HG02884 (cell line): Measurements from ENCODE around the gene SSTR1.
"Not testable (repeated sequence)": the region's sequence is repeated elsewhere in the genome, so short reads cannot be mapped to it uniquely, and the experiment has no call there.

Experiments
- ATAC-seq: cut with Tn5 transposase; IDR thresholded peaks from one replicate; pipeline ENCODE4 v1.9.1; 2021; ENCODE audit warnings: mild to moderate bottlenecking, moderate library complexity; ENCODE audit not compliant: unreplicated experiment

The SSTR1 gene

GRCh38 chr14:38207736-38208617 lies at the start of gene SSTR1:
SSTR1 (plus strand) TSS chr14:38207904; CDS start chr14:38209390, 1,486 bp downstream.
- ATAC-seq: no peak

DNA sequence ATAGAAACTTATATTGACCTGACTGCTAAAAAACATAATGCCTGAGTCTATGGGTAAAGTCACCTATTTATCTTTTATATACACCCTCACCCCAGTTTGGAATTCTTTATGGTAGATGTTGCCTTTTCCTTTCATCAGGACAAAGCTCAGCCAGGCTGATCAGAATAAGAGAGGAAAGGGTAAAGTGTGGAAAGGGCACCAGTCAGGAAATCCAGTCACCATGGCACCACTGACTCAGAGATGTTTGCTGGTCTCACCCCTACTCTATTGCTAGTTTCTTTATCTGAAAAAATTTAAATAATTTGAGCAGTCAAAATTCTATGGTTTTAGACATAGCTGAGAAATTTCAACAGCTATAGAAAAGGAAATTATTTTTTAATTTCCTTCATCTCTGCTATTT lies 49.2 kb upstream of the SSTR1 start:
- ATAC-seq: no peak

DNA sequence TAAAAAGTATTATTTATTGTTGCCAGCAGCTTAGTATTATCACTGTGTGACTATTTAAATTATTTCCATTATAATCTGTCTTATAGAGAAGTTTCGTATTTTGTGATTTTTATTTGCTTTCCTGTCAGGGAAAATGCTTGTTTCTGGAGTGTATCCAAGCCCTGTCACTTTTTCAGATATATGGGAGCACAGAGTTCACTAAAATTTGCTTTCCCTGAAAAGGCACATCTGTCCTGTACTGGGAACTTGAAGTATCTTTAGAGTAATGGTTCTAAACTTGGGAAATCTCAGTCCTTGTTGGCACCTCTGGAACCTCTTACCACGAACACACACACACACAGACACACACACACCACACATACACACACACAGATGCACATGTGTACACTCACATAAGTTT lies 39.3 kb upstream of the SSTR1 start:
- ATAC-seq: no peak

DNA sequence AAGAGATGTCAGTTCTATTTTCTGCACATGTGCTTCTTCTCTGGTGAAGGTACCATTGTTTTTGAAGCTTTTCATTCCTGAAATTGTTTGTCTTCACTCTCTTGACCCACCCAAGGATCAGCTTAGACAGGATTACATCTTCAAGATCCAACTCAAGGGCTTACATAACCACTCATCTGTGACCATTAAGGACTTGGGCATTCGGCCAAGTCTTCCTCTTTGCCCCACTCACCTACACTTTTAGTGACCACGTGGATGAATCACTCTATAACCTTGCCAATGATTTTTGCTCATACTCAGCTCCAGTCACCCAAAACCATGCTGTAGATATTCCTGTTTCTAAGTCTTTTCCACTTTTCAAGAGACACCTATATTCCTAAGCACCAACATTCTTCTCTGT lies 36.5 kb upstream of the SSTR1 start:
- no peak for ATAC-seq

GRCh38 chr14:38174711-38175110 lies 33.0 kb upstream of the SSTR1 start:
- ATAC-seq: no peak

GRCh38 chr14:38175658-38176057 lies 32.0 kb upstream of the SSTR1 start:
- ATAC-seq: no peak

- no peak for ATAC-seq
These were observed 31.3 kb upstream of the SSTR1 start for GRCh38 chr14:38176379-38176778.

- ATAC-seq: no peak
These were observed 23.6 kb upstream of the SSTR1 start for GRCh38 chr14:38184132-38184531.

GRCh38 chr14:38185671-38186070 lies 22.0 kb upstream of the SSTR1 start:
- ATAC-seq: no peak

- ATAC-seq: no peak
These were observed 21.5 kb upstream of the SSTR1 start for GRCh38 chr14:38186216-38186615.

- no peak for ATAC-seq
These were observed 20.2 kb upstream of the SSTR1 start for GRCh38 chr14:38187528-38187927.

DNA sequence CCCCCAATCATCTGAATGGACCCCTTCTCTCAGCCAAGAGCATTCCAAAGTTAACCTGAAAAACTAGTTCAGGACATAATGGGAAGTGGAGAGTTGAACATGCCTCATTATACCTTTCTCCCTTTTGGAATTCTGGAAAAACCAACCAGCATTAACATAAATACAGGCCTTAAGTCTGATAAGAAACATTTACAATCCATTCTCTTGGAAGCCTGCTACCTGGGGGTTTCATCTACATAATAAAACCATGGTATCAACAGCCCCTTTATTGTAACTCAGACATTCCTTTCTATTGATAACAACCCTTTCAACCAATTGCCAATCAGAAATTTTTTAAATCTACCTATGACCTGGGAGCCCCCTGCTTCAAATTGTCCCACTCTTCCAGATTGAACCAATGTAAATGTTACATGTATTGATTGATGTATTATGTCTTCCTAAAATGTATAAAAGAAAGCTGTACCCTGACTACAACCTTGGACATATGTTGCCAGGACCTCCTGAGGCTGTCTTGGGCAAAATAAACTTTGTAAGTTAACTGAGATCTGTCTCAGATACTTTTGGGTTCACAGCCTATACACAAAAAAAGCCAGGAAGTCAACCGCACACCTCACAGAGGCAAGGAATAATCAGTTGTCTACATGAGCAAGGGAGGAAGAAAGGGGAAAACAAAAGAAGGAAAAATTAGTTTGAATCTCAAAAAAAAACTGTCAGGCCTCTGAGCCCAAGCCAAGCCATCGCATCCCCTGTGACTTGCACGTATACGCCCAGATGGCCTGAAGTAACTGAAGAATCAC lies 17.6 kb upstream of the SSTR1 start:
- no peak for ATAC-seq

DNA sequence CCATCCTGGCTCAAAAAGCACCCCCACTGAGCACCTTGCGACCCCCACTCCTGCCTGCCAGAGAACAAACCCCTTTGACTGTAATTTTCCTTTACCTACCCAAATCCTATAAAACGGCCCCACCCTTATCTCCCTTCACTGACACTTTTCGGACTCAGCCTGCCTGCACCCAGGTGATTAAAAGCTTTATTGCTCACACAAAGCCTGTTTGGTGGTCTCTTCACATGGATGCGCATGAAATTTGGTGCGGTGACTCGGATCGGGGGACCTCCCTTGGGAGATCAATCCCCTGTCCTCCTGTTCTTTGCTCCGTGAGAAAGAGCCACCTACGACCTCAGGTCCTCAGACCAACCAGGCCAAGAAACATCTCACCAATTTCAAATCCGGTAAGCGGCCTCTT lies 16.9 kb upstream of the SSTR1 start:
- not testable (repeated sequence) for ATAC-seq

GRCh38 chr14:38191491-38191890 lies 16.2 kb upstream of the SSTR1 start:
- not testable (repeated sequence) for ATAC-seq

GRCh38 chr14:38197001-38197783 lies 10.5 kb upstream of the SSTR1 start:
- ATAC-seq: no peak

DNA sequence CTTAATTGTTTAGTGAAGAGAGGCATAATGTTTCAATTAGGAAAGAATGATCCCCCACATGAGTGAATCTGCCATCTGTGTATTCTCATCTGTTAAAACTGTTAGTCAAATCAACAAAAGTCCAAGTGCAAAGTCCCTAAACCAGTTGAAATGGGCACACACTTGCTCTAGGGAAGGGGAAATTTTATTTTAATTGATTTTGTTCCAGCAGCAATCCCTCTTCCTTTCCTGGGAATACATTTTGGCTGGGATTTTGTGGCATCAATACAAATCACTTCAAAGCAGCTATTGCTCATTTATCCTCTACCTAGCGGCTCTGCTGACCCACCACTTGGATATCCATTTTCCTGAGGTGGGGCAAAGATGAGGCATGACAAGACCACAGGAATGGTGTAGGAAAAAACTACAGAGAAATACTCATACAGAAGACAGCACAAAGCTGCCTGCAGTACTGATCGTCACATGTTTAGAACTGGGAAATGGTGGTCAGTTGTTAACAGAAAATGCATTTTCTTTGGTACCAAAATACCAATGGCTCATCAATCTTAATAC lies 9.8 kb upstream of the SSTR1 start:
- no peak for ATAC-seq

DNA sequence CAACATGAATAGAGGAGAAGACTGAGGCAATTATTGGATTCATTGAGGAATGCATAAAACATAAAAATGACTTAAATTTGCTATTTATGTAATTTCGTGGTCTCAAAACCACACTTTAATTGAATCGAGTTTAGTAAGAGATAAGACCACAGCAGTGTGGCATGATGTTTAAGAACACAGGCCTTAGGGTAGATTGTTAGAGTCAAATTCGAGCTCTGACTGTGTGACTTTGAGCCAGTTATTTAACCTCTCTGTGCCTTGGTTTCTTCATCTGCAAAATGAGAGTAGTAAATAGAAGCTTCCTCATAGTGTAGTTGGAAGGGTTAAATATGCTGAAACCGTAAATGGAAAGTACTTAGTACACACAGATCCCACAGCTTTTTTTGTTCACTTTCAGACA lies 9.3 kb upstream of the SSTR1 start:
- no peak for ATAC-seq

DNA sequence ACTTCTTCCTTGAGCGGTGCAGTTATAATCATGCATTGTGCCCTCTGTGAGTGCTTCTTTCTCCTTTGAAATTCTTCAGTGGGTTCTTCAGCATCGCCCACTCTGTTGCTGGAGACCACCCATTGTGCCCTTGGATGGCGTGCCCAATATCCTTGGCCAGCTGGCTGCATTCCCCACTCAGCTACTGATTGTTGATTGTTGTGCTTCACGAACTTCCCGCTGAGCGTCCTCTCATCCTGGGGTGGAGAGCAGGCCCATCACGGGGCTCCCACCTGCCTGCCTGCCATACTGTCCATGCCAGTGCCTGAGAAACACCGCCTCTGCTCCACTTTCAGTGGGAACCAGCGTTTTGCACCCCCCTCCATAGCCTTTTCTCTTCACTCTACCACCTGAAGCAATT lies 8.6 kb upstream of the SSTR1 start:
- ATAC-seq: no peak

GRCh38 chr14:38199739-38200138 lies 8.0 kb upstream of the SSTR1 start:
- ATAC-seq: no peak

GRCh38 chr14:38201137-38201828 lies 6.4 kb upstream of the SSTR1 start:
- ATAC-seq: no peak
